GM19239 (cell line): ENCODE measurements around the gene PYGO2.

Experiments
- DNase-seq: peaks from one replicate; pipeline ENCODE4 v3.0.0; 2011; ENCODE audit warnings: low spot score; ENCODE audit not compliant: insufficient read length
- FAIRE-seq: peaks from 2 replicates; lab custom pipeline; 2011; peaks lifted over from hg19 to GRCh38; lab: Jason Lieb, UNC

The PYGO2 gene

GRCh38 chr1:154948079-154948478, 13.5 kb downstream of the PYGO2 start:
- FAIRE-seq (no peak), DNase-seq (no peak)

DNA sequence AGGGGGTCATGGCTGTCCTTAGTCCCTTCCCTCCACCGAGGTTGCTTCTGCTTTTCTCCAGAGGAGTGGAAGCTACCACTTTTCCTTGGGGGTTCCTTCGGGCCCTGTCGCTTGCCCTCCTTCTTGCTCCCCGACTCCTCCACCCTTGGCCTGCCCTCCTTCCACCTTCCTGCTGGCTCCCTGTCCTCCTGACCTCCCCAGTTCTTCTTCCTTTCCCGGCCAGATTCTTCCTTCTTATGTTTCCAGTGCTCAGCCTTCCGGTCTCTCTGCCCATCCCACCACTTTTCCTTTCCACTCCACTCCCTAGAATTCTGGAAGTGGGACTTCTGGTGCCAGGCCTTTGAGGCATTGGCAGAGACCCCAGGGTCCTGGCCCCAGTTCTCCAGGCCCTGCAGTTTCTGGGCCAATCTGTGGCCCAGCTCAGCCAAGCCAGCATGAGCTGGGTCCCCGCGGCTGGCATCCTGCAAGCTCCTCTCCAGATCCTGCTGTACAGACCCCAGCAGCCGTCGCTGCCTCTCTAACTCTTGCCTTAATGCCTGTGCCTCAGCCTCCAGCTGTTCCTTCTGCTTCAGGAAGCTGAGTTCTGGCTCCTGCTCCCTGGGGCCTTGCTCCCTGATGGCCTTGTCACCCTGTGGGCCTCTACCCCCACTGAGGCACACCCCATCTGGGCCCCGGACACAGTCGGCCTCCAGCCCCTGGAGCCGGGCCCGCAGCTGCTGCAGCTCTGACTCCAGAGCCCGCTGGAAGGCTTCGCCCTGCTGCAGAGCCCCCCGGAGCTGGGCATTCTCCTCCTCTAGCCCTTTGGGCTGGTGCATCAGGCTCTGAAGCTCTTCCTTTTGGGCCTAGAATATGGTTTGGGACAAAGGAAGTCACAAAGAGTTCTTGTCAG, 15.4 kb downstream of the PYGO2 start:
- FAIRE-seq, result no peak

GRCh38 chr1:154945160-154945961, 16.2 kb downstream of the PYGO2 start:
- DNase-seq (no peak), FAIRE-seq (no peak)

More for the DNA sequence above, 15.4 kb downstream of the PYGO2 start:
- DNase-seq, result no peak

- FAIRE-seq (no peak), DNase-seq (no peak)
Measured at GRCh38 chr1:154944401-154945159, 17.0 kb downstream of the PYGO2 start.

DNA sequence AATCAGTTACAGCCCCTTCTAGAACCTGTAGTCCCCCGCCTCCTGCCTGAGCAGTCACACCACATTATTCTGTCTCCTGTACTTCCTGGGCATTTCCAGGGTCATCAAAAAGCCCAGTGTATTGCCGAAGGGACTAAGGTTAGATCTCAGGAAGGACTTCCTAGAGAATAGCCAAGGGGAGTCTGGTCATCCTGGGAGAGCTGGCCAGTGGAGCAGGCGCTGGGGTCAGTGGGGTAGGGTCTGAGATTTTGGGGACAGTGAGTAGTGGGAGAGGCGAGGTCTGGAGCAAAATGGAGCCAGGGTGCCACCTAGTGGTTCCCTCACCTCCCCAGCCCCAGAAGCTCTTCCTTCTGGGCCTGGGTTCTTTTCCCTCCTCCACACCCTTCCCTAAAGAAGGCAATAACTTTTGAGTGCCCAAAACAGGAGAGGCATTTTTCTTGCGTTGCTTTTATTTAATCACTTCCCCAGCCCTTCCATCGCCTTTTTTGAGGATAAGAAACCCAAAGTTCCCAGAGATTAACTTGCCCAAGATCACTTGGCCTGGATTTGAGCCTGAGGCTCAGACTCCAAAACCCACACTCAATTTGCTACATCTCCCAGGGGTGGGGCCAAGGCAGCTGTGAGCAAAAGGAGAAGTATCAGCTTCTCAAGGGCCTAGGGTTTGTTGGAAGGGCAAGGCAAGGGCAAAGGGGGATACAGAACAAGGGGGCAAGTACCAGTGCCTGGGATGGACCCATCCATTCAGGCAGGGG, 17.8 kb downstream of the PYGO2 start:
- peak; percentile 52 for DNase-seq
- FAIRE-seq, result peak; percentile 92

- FAIRE-seq (no peak), DNase-seq (no peak)
Measured at GRCh38 chr1:154941333-154942013, 20.1 kb downstream of the PYGO2 start.

- FAIRE-seq (peak; percentile 26), DNase-seq (no peak)
Measured at GRCh38 chr1:154940651-154941194, 20.9 kb downstream of the PYGO2 start.

- DNase-seq (no peak), FAIRE-seq (no peak)
Measured at GRCh38 chr1:154940213-154940560, 21.4 kb downstream of the PYGO2 start.

- DNase-seq (no peak), FAIRE-seq (no peak)
Measured at GRCh38 chr1:154938604-154939399, 22.8 kb downstream of the PYGO2 start.

- DNase-seq (no peak), FAIRE-seq (no peak)
Measured at GRCh38 chr1:154937988-154938386, 23.6 kb downstream of the PYGO2 start.

GRCh38 chr1:154937085-154937987, 24.2 kb downstream of the PYGO2 start:
- FAIRE-seq (no peak), DNase-seq (peak; percentile 52)

GRCh38 chr1:154936555-154937084, 25.0 kb downstream of the PYGO2 start, which contains the start of gene PMVK:
Gene PMVK (minus strand): TSS chr1:154936719. CDS start chr1:154936685, 34 bp downstream.
- FAIRE-seq (peak; percentile 90), DNase-seq (peak; percentile 80)

DNA sequence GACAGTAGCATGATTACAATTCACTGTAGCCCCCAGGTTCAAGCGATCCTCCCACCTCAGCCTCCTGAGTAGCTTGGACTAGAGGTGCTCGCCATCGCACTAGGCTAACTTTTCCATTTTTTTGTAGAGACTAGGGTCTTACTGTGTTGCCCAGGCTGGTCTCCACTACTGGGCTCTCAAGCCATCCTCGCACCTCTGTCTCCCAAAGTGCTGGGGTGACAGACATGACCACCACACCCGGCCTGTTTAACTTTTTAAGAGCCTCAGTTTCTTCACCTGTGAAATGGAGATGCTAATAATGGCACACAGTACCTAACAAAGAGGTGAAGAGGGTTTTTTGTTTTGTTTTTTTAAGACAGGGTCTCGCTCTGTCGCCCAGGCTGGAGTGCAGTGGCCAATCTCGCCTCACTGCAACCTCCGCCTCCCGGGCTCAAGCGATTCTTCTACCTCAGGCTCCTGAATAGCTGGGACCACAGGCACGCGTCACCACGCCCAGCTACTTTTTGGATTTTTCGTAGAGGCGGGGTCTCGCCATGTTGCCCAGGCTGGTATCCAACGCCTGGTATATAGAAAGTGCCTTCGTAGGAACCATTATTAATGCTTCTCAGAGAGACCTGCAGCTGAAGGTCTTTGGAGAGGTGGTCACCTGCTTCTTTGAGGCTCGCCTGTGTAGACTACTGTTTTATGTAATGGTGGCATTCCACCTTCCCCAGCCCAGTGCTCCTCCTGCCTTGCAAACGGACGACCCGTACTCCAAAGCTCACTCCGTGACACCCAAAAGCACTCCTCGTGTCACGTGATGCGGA, 25.6 kb downstream of the PYGO2 start:
- DNase-seq, result no peak
- FAIRE-seq, result no peak

DNA sequence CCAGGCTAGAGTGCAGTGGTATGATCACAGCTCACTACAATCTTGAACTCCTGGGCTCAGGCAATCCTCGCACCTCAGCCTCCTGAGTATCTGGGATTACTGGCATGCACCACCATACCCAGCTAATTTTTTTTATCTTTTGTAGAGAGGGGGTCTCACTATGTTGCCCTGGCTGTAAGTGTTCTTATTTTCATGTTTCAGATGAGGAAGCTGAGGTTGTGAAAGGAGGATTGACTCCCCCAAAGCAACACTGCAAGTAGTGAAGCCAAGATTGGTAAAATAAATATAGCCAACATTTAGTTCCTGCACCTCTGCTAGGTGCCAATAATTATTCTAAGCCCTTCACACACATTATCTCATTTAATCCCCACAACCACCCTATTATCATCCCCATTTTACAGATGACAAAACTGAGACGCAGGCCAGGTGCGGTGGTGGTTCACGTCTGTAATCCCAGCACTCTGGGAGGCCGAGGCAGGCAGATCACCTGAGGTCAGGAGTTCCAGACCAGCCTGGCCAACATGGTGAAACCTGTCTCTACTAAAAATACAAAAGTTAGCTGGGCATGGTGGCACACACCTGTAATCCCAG, 27.1 kb downstream of the PYGO2 start:
- DNase-seq (no peak), FAIRE-seq (no peak)

DNA sequence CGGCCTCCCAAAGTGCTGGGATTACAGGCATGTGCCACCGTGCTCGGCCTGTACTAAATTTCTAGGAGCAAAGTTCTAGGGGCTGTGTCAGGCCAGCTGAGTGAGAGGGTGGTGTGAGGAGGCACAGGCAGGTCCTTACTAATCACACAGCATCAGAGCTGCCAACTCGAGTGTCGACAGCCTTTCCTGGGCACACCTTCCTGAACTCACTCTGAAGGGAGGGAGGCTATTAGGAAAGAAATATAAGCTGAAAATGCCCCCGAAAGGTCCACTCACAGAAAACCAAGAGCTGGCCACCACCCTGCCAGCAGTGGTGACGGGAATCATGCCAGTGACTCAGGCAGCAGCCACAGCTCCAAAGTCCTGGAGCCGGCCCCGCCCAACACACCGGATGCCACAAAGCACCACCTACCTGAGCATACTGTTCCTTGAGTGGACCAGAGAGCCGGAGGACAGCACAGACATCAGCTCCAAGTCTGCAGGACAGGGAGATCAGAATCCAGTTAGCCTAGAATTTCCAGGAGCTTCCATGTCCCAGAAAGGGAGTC, 29.6 kb downstream of the PYGO2 start:
- DNase-seq, result no peak
- no peak for FAIRE-seq
